ENCODE results near the gene ITCH.
"Not testable (repeated sequence)": the region's sequence is repeated elsewhere in the genome, so short reads cannot be mapped to it uniquely, and the experiment has no call there.

- not testable (repeated sequence) for TF ChIP-seq CTBP1 (IDR thresholded peaks at IDR 0.05; ENCODE audit: borderline replicate concordance); ELF4 (IDR thresholded peaks at IDR 0.05); ARNT (IDR thresholded peaks at IDR 0.05); TARDBP (IDR thresholded peaks at IDR 0.05); BHLHE40 (IDR thresholded peaks at IDR 0.05; ENCODE audit: borderline replicate concordance); FOXM1 (IDR thresholded peaks at IDR 0.05; ENCODE audit: borderline replicate concordance); NFRKB (IDR thresholded peaks at IDR 0.05)
Measured at GRCh38 chr20:34382877-34383455, 19.9 kb downstream of the ITCH start.
